Right cardiac atrium (tissue), 5 donors: ENCODE data around the gene TOMM40. TPM values are rescaled to one million over a fixed set of nuclear protein-coding genes. Genes with fewer than 3 reads are reported as not detected.

ENCODE experiments used
- polyA plus RNA-seq: library from polyadenylated mRNA; stranded (reverse); fragments of 200-250 nt; gene quantifications from one replicate; pipeline ENCODE4 v1.2.3, GENCODE V29; 2013
- total RNA-seq, 4 donors: library from RNA; stranded (reverse); fragmentation: NEBNext Ultra II Directional; extraction: Animal tissue kit (Norgen Biotek cat#: 25700); gene quantifications; one replicate each; pipeline ENCODE4 v1.2.1, GENCODE V29; 2021
- donor health status: healthy with polysubstance abuse.
- donor health status: DM: no; HTN: yes; CAD: no.
- donor health status: DM: no; HTN: no; CAD: no.
- donor health status: DM: no; HTN: yes; CAD: no; lungs with severe emphysema.
- donor health status: DM: yes; HTN: yes; CAD: no.

TOMM40 gene
- total and polyA plus RNA-seq, 5 donors = 36.7 to 51.4 (median 46.5) TPM

Other genes starting within 250 kb of the TOMM40 start
- gene PVR, start 247.3 kb upstream of the TOMM40 start, total RNA-seq = 10 to 100 TPM; 25.0 to 44.8 (median 33.9) TPM
- gene PVR, start 247.3 kb upstream of the TOMM40 start, polyA plus RNA-seq = 27.3 TPM
- 1 to 10 TPM; 1.8 to 6.1 (median 2.3) TPM for gene CEACAM19, start 219.8 kb upstream of the TOMM40 start, total RNA-seq
- 4.4 TPM for gene CEACAM19, start 219.8 kb upstream of the TOMM40 start, polyA plus RNA-seq
- gene CEACAM16, start 192.1 kb upstream of the TOMM40 start, total RNA-seq = not detected
- not detected for gene CEACAM16, start 192.1 kb upstream of the TOMM40 start, polyA plus RNA-seq
- gene BCL3, start 142.5 kb upstream of the TOMM40 start, total RNA-seq = 10 to 100 TPM; 14.9 to 39.4 (median 17.9) TPM
- 25.8 TPM for gene BCL3, start 142.5 kb upstream of the TOMM40 start, polyA plus RNA-seq
- not detected for gene CBLC, start 113.4 kb upstream of the TOMM40 start, total RNA-seq
- not detected for gene CBLC, start 113.4 kb upstream of the TOMM40 start, polyA plus RNA-seq
- 100 to 1,000 TPM in 1 of 4 donors, 10 to 100 TPM in 3; 69.9 to 130 (median 80.1) TPM for gene BCAM, start 82.2 kb upstream of the TOMM40 start, total RNA-seq
- gene BCAM, start 82.2 kb upstream of the TOMM40 start, polyA plus RNA-seq = 107 TPM
- 100 to 1,000 TPM in 1 of 4 donors, 10 to 100 TPM in 3; 47.8 to 106 (median 57.5) TPM for gene NECTIN2, start 45.0 kb upstream of the TOMM40 start, total RNA-seq
- gene NECTIN2, start 45.0 kb upstream of the TOMM40 start, polyA plus RNA-seq = 44.2 TPM
- 10 to 100 TPM; 28.6 to 86.2 (median 82.2) TPM for gene APOE, start 14.5 kb downstream of the TOMM40 start, total RNA-seq
- 109 TPM for gene APOE, start 14.5 kb downstream of the TOMM40 start, polyA plus RNA-seq
- 1 to 10 TPM; 3.1 to 10.0 (median 6.2) TPM for gene APOC1, start 23.4 kb downstream of the TOMM40 start, total RNA-seq
- 15.4 TPM for gene APOC1, start 23.4 kb downstream of the TOMM40 start, polyA plus RNA-seq
- not detected for gene APOC4, start 51.0 kb downstream of the TOMM40 start, total RNA-seq
- gene APOC4, start 51.0 kb downstream of the TOMM40 start, polyA plus RNA-seq = not detected
- not detected for gene APOC2, start 54.8 kb downstream of the TOMM40 start, total RNA-seq
- 0.68 TPM for gene APOC2, start 54.8 kb downstream of the TOMM40 start, polyA plus RNA-seq
- gene CLPTM1, start 64.1 kb downstream of the TOMM40 start, total RNA-seq = 100 to 1,000 TPM in 2 of 4 donors, 10 to 100 TPM in 2; 81.4 to 106 (median 93.0) TPM
- 85.7 TPM for gene CLPTM1, start 64.1 kb downstream of the TOMM40 start, polyA plus RNA-seq
- gene RELB, start 110.2 kb downstream of the TOMM40 start, total RNA-seq = 1 to 10 TPM; 2.3 to 6.5 (median 3.3) TPM
- gene RELB, start 110.2 kb downstream of the TOMM40 start, polyA plus RNA-seq = 2.4 TPM
- 10 to 100 TPM; 34.3 to 36.7 (median 36.1) TPM for gene CLASRP, start 147.8 kb downstream of the TOMM40 start, total RNA-seq
- 36.8 TPM for gene CLASRP, start 147.8 kb downstream of the TOMM40 start, polyA plus RNA-seq
- gene ZNF296, start 185.2 kb downstream of the TOMM40 start, total RNA-seq = under 1 TPM in 3 of 4 donors, not detected in 1; 0.25 to 0.35 (median 0.29) TPM
- 0.25 TPM for gene ZNF296, start 185.2 kb downstream of the TOMM40 start, polyA plus RNA-seq
- 10 to 100 TPM; 10.9 to 15.0 (median 12.8) TPM for gene GEMIN7, start 188.0 kb downstream of the TOMM40 start, total RNA-seq
- 27.9 TPM for gene GEMIN7, start 188.0 kb downstream of the TOMM40 start, polyA plus RNA-seq
- gene PPP1R37, start 201.9 kb downstream of the TOMM40 start, total RNA-seq = 10 to 100 TPM; 16.5 to 24.9 (median 18.9) TPM
- 23.4 TPM for gene PPP1R37, start 201.9 kb downstream of the TOMM40 start, polyA plus RNA-seq